BJ (cell line): Measurements from ENCODE around the gene ERCC5. TPM values are rescaled to one million over a fixed set of nuclear protein-coding genes. Genes with fewer than 3 reads are reported as not detected.

Experiments used
- CTCF ChIA-PET: fragments of 350-600 bp; formaldehyde crosslinking; extraction: SDS; loops from one replicate; lab custom pipeline; 2021; ENCODE audit warnings: antibody characterized with exemption, inconsistent platforms; lab: Yijun Ruan, JAX
- POLR2A ChIA-PET: fragments of 300-600 bp; sonication (Branson Sonifier 250); formaldehyde crosslinking; extraction: SDS; loops from one replicate; lab custom pipeline; 2021; ENCODE audit warnings: antibody characterized with exemption; lab: Charles Lee
- DNase-seq: peaks from one replicate; pipeline ENCODE4 v3.0.0-alpha.2; 2011; ENCODE audit warnings: low read depth
- H3K27me3 ChIP-seq: 2 replicates; pipeline ENCODE4 v1.6.0; 2011; ENCODE audit warnings: low read length; ENCODE audit not compliant: control insufficient read depth, insufficient read depth
- H3K36me3 ChIP-seq: 2 replicates; pipeline ENCODE4 v1.5.1; 2011; ENCODE audit warnings: low read length; ENCODE audit not compliant: control insufficient read depth, insufficient read depth
- H3K4me3 ChIP-seq: 2 replicates; pipeline ENCODE4 v1.5.1; 2011; ENCODE audit warnings: low read depth, mild to moderate bottlenecking, control low read depth, low read length
- CTCF ChIP-seq: IDR thresholded peaks from 2 replicates; pipeline ENCODE4 v1.5.1; 2011; ENCODE audit warnings: low read depth, mild to moderate bottlenecking, control low read depth, inconsistent platforms, low read length, moderate library complexity; ENCODE audit not compliant: insufficient read depth
- polyA plus RNA-seq: library from polyadenylated mRNA; depleted of rRNA; stranded (reverse); fragments of >200 nt; gene quantifications from 2 replicates; pipeline ENCODE4 v1.2.3, GENCODE V29; 2011

The ERCC5 gene
- polyA plus RNA-seq, 1 experiment = 21.7 TPM

DNA sequence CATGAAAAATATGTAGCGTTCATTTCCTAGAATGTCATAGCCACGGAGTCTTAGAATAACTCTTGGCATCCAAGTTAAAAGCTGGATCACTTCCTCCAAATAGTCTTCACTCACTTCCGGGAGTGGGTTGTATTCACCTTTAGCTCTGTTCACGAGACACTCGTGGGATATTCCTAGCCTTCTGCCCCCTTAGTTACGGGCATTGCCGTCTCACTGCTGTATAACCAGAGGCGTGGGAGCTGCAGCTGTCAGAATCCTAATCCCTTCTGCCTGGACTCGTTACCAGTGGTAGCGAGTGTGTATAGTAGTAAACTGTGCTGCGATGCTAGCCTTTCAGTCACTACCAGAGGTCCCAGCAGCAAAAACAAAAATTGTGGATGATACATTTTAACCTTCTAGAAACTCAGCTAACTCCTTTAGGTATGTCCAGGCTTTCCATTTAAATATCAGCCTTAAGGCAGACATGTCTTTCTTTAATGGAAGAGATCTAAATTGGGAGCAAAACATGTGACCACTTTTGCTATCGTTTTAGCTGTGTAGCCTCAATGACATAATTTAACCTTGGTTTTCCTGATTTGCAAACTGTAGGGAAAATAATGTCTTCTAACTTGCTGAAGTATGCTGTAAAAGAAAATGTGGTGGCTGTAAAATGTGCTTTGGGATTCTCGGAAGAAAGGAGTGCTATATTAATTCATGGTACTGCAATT, 34.1 kb downstream of the ERCC5 start:
- peaks cover 7% of the 10 kb centered on the region for H3K36me3 ChIP-seq
- ChIA-PET POLR2A (no interaction called here), CTCF (interaction anchor here (1.4 kb wide), 1 partner anchor 9 kb away, joined by 13 read pairs; no protein-coding TSS in a partner anchor)
- DNase-seq = no peak
- TF ChIP-seq CTCF = no peak
- H3K27me3 ChIP-seq = no peaks in the 10 kb centered on the region
- H3K4me3 ChIP-seq = no peak overlapping the region

DNA sequence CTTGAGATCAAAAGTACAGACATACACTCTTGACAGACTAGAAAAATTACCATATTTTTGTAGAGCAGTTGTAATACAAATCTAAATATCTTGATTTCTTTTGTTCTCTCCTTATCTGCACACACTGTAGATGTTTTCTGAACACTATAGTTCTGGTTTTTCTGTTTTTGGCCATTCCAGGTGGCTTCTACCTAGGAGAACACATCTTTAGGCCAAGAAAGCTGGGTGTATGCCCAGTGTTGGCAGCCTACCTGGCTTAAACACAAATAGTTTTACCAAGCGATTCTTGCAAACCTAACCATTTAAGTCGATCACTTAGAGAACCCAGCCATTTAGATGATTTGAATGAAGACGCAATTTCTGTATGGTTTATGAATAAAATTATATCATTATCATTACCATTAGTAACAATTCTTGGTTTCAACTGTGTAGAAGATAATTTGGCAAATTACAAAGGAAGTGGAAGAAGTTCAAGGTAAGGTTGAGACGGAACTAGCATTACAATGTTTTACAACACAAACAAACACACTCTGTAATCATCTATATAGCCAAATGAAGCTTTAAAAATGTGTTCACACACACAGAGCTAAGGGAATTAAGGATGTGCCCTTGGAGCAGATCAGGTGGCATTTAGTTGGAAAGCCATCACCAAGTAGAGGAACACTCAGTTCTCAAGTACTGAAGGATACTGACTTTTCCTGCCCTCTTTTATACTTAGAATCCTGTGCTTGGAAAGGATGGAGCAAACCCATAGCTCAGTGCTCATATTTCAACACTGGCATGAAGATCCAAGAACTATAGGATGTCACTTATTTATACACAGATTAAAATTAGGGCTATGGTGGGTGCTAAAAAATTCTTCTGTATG, 36.2 kb downstream of the ERCC5 start:
- Histone ChIP-seq H3K27me3 (no peaks in the 10 kb centered on the region), H3K36me3 (peaks cover 2% of the 10 kb centered on the region; the same call in 1 of the 2 replicates), H3K4me3 (no peak overlapping the region)
- ChIA-PET POLR2A (no interaction called here), CTCF (interaction anchor here (1.0 kb wide), 1 partner anchor 36 kb away, joined by 4 read pairs; the partner anchor contains the start of gene ERCC5)
- TF ChIP-seq CTCF = no peak
- no peak for DNase-seq

DNA sequence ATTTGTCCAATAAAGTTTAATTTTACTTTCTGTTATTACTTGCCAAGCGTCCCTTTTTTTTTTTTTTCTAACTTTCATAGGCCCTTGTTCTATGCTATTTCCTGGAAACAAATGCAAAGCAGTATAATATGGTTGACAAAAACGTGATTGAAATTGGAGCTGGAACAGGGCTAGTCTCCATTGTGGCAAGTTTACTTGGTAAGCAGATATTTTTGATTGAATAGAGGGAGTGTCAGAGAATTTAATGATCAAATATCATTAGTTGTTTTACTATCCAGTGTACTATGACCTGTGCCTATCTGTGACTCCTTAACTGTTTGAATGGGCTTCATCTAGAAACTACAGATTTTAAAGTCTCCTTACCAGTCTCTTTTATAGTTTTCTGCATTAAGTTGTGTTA, 46.7 kb downstream of the ERCC5 start:
- POLR2A ChIA-PET = no interaction called here
- Histone ChIP-seq H3K36me3 (no peaks in the 10 kb centered on the region), H3K27me3 (no peaks in the 10 kb centered on the region), H3K4me3 (no peak overlapping the region)
- CTCF ChIA-PET = interaction anchor here (1.6 kb wide), 1 partner anchor 22 kb away, joined by 4 read pairs; no protein-coding TSS in a partner anchor
- no peak for DNase-seq
- no peak for TF ChIP-seq CTCF

DNA sequence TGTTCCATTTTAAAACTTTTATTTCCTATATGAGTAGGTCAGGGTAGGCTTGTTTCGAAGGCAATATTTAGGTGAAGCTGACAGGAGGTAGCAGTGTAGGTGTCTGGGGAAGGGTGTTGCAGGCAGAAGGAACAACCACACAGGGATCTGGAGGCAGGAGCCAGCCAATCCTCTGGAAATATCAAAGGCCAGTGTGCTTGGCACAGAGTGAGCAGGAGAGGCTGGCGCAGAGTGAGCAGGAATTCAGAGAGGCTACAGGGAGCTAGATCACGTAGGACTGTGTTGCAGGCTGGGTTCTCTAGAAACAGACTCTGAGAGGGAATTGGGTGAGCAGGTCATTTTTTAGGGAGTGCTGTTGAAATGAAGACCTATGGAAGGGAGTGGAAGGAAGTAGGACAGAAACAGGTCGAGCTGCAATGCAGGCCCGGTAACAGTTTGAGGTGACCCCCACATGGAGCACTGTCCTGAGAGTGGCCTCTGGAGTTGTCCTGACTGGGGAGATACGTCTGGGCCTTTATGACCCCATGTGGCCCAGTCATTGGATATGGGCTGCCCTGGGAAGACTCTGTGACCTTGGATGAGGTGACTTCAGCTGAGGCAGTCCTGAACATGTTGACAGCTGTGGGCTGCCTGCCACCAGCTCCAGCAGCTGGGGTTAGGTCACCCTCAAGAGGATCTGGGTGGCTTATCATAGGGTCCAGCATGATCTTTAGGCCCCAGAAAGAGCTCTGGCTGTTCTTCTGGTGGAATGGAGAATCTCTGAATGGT, 51.7 kb downstream of the ERCC5 start:
- no peaks in the 10 kb centered on the region for H3K27me3 ChIP-seq

More for the DNA sequence above, 51.7 kb downstream of the ERCC5 start:
- no peak for DNase-seq
- no peak overlapping the region for H3K4me3 ChIP-seq
- no peak for TF ChIP-seq CTCF
- H3K36me3 ChIP-seq = no peaks in the 10 kb centered on the region
- ChIA-PET POLR2A (no interaction called here), CTCF (interaction anchor here (1.3 kb wide), 1 partner anchor 9 kb away, joined by 3 read pairs; no protein-coding TSS in a partner anchor)
